AG09309 (cell line): ENCODE results near the gene SREBF1.

ENCODE experiments used
- DNase-seq: peaks from one replicate; pipeline ENCODE4 v3.0.0-alpha.2; 2010; ENCODE audit warnings: low read depth
- H3K4me3 ChIP-seq: 2 replicates; pipeline ENCODE4 v1.5.1; 2011; ENCODE audit warnings: mild to moderate bottlenecking, low read depth, low read length, moderate library complexity; ENCODE audit not compliant: control insufficient read depth
- TF ChIP-seq, protein P1 (sequence below): IDR thresholded peaks from 2 replicates; pipeline ENCODE4 v1.5.1; 2011; ENCODE audit warnings: mild to moderate bottlenecking, low read depth, low read length, inconsistent platforms; ENCODE audit not compliant: insufficient read depth, control insufficient read depth; ENCODE audit errors: missing control alignments

SREBF1 gene

GRCh38 chr17:17812211-17813054 lies 24.4 kb downstream of the SREBF1 start:
- TF ChIP-seq, protein P1, sequence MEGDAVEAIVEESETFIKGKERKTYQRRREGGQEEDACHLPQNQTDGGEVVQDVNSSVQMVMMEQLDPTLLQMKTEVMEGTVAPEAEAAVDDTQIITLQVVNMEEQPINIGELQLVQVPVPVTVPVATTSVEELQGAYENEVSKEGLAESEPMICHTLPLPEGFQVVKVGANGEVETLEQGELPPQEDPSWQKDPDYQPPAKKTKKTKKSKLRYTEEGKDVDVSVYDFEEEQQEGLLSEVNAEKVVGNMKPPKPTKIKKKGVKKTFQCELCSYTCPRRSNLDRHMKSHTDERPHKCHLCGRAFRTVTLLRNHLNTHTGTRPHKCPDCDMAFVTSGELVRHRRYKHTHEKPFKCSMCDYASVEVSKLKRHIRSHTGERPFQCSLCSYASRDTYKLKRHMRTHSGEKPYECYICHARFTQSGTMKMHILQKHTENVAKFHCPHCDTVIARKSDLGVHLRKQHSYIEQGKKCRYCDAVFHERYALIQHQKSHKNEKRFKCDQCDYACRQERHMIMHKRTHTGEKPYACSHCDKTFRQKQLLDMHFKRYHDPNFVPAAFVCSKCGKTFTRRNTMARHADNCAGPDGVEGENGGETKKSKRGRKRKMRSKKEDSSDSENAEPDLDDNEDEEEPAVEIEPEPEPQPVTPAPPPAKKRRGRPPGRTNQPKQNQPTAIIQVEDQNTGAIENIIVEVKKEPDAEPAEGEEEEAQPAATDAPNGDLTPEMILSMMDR: peak; percentile 98
- DNase-seq: no peak
- H3K4me3 ChIP-seq: no peak overlapping the region

- TF ChIP-seq, protein P1: no peak
- DNase-seq: no peak
Observed at GRCh38 chr17:17811381-17812210, 25.2 kb downstream of the SREBF1 start.

DNA sequence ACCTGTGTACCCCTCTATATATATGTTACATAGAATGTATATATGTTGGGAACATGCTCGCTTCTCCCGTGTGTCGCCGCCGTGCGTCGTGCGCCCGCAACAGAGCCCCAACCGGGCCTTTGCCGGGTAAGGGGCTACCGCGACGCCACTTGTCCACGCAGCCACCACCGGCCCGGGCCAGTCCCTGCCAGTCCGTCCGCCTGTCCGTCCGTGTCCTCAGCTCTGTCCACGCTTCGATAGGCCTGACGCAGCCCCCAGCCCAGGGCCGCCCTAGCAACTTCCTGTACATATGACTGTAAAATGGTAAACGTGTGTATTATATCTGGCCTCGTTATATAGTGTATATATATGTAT lies 25.9 kb downstream of the SREBF1 start:
- DNase-seq: no peak
- TF ChIP-seq, protein P1: no peak

More at GRCh38 chr17:17811381-17812210, 25.2 kb downstream of the SREBF1 start:
- no peak overlapping the region for H3K4me3 ChIP-seq

DNA sequence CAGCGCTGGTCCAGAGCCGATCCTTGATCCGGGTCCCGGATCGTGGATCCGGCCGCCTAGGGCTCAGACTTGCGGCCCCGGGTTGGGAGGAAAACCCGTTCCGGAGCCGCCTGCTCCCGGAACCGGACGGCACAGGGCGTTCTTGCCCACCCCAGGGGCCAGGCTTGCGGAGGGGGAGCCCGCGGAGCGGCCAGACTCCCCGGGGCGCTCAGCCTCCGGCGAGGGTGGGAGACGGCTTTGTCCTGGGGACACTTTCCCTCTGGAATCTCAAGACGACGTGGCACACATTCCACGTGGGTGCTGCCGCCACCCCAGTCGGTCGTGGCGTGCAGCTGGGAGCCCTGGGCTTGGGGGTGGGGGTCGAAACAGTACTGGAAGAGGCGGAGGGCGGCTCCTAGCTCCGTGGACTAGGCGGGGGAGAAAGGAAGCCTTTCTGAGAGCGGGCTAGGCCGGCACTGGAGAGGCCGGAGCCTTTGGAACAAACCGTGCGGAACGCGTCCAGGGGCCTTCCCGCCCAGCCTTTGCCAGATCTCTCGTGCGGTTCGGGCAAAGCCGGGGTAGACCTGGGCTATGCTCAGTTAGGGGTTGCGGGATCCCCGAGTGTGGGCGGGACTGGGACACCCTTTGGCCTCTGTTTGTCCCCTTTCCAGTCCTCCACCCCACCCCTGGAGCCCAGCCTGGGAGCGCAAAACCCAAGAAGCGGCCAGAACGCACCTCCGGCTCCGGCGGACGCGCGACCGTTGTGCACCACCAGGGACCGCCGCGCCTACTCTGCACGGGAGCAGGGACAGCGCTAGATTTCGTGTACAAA lies 26.5 kb downstream of the SREBF1 start:
- no peak overlapping the region for H3K4me3 ChIP-seq
- no peak for DNase-seq

More for the DNA sequence above, 25.9 kb downstream of the SREBF1 start:
- H3K4me3 ChIP-seq: no peak overlapping the region

GRCh38 chr17:17809531-17810083 lies 27.2 kb downstream of the SREBF1 start:
- TF ChIP-seq, protein P1: no peak
- no peak overlapping the region for H3K4me3 ChIP-seq
- DNase-seq: no peak

More for the DNA sequence above, 26.5 kb downstream of the SREBF1 start:
- TF ChIP-seq, protein P1: no peak
